C4-2B (cell line): ENCODE measurements around the gene MBOAT2.

Experiments used
- CTCF ChIP-seq: fragments of 450-650 bp; conservative IDR thresholded peaks from 2 replicates; pipeline ENCODE4 v1.5.1; 2017; ENCODE audit warnings: mild to moderate bottlenecking
- ZFX ChIP-seq: fragments of 450-650 bp; IDR thresholded peaks from 2 replicates; pipeline ENCODE4 v1.6.1; 2017

DNA sequence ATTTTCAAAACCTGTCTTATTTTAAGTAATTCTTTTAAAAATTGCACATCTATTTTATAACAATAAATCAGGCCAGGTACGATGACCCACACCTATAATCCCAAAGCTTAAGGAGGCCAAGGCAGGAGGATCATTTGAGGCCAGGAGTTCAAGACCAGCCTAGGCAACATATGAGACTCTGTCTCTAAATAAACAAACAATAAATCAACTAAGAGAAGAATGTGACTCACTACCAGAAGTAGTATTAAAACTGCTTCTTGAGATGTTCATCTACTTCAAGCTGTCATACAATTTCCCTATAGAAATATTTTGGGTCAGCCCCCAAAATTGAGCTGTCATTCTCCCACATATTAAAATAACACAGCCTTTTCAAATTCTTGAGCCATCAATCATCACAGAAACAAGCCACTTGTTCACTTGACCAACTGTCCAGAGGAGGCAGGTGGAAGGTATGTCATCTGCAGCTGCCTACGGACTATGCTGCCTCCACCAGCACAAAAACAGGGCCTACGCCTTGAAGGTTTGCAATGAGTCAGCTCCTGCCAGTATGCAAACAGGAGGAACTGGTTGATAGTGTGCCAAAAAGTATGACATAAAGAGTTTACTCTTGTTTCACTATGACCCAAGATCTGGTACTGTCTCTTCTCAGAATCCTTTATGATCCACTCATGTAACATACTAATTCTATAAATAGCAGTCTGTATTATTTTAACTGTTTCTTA, 199.7 kb downstream of the MBOAT2 start:
- TF ChIP-seq CTCF (peak; percentile 16; the same call in 1 of the 2 replicates), ZFX (no peak)
